ENCODE data around the gene PRR14L.
"Not testable (repeated sequence)": the region's sequence is repeated elsewhere in the genome, so short reads cannot be mapped to it uniquely, and the experiment has no call there.

PRR14L gene

GRCh38 chr22:31732089-31732829 lies 17.7 kb downstream of the PRR14L start:
- no peak for DNase-seq (ENCODE audit: low spot score)
- no peak overlapping the region for H3K27ac Mint-ChIP-seq
- no peaks in the 10 kb centered on the region for H3K27me3 Mint-ChIP-seq (ENCODE audit: low read depth)
- no peaks in the 10 kb centered on the region for H3K9me3 Mint-ChIP-seq
- no peak overlapping the region for H3K4me3 Mint-ChIP-seq
- H3K36me3 Mint-ChIP-seq (ENCODE audit: low read depth): peaks cover 20% of the 10 kb centered on the region
- peaks cover 6% of the 10 kb centered on the region for H3K4me1 Mint-ChIP-seq (ENCODE audit: low read depth)

DNA sequence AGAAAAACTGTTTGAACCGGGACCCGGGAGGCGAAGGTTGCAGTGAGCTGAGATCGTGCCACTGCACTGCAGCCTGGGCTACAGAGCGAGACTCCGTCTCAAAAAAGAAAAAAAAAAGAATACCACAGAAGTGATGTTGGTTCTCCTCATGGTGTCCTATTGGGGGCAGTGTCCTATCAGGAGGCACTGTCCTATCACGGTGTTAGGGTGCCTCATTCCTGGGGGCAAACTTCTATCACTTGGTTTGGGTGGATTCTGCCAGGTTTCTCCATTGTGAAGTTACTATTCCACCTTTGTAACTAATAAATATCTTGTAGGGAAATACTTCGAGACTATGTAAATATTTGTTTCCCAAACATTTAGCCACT lies 19.6 kb downstream of the PRR14L start:
- DNase-seq (ENCODE audit: low spot score): no peak
- no peaks in the 10 kb centered on the region for H3K27me3 Mint-ChIP-seq (ENCODE audit: low read depth)
- H3K27ac Mint-ChIP-seq: no peak overlapping the region
- peaks cover 6% of the 10 kb centered on the region for H3K4me1 Mint-ChIP-seq (ENCODE audit: low read depth)
- H3K4me3 Mint-ChIP-seq: no peak overlapping the region
- H3K36me3 Mint-ChIP-seq (ENCODE audit: low read depth): peaks cover 16% of the 10 kb centered on the region
- H3K9me3 Mint-ChIP-seq: no peaks in the 10 kb centered on the region

GRCh38 chr22:31728857-31729256 lies 21.1 kb downstream of the PRR14L start:
- Mint-ChIP-seq H3K27ac (no peak overlapping the region), H3K36me3 (ENCODE audit: low read depth) (peaks cover 15% of the 10 kb centered on the region), H3K27me3 (ENCODE audit: low read depth) (no peaks in the 10 kb centered on the region), H3K4me3 (no peak overlapping the region), H3K9me3 (no peaks in the 10 kb centered on the region), H3K4me1 (ENCODE audit: low read depth) (peaks cover 6% of the 10 kb centered on the region)
- no peak for DNase-seq (ENCODE audit: low spot score)

GRCh38 chr22:31726692-31727091 lies 23.2 kb downstream of the PRR14L start:
- no peak overlapping the region for H3K4me3 Mint-ChIP-seq
- H3K36me3 Mint-ChIP-seq (ENCODE audit: low read depth): peaks cover 19% of the 10 kb centered on the region
- no peaks in the 10 kb centered on the region for H3K9me3 Mint-ChIP-seq
- H3K4me1 Mint-ChIP-seq (ENCODE audit: low read depth): no peaks in the 10 kb centered on the region
- DNase-seq (ENCODE audit: low spot score): no peak
- no peak overlapping the region for H3K27ac Mint-ChIP-seq
- no peaks in the 10 kb centered on the region for H3K27me3 Mint-ChIP-seq (ENCODE audit: low read depth)

GRCh38 chr22:31723723-31724122 lies 26.2 kb downstream of the PRR14L start:
- no peak for DNase-seq (ENCODE audit: low spot score)
- H3K36me3 Mint-ChIP-seq (ENCODE audit: low read depth): peaks cover 30% of the 10 kb centered on the region
- H3K27ac Mint-ChIP-seq: no peak overlapping the region
- H3K9me3 Mint-ChIP-seq: no peaks in the 10 kb centered on the region
- H3K4me3 Mint-ChIP-seq: no peak overlapping the region
- H3K27me3 Mint-ChIP-seq (ENCODE audit: low read depth): no peaks in the 10 kb centered on the region
- H3K4me1 Mint-ChIP-seq (ENCODE audit: low read depth): no peaks in the 10 kb centered on the region

- Mint-ChIP-seq H3K36me3 (ENCODE audit: low read depth) (peaks cover 49% of the 10 kb centered on the region), H3K4me3 (no peak overlapping the region), H3K27me3 (ENCODE audit: low read depth) (no peaks in the 10 kb centered on the region), H3K4me1 (ENCODE audit: low read depth) (no peaks in the 10 kb centered on the region), H3K27ac (no peak overlapping the region), H3K9me3 (no peaks in the 10 kb centered on the region)
- no peak for DNase-seq (ENCODE audit: low spot score)
These were observed 30.0 kb downstream of the PRR14L start for GRCh38 chr22:31719850-31720471.

GRCh38 chr22:31715147-31715778 lies 34.7 kb downstream of the PRR14L start:
- Mint-ChIP-seq H3K36me3 (ENCODE audit: low read depth) (peaks cover 55% of the 10 kb centered on the region), H3K4me1 (ENCODE audit: low read depth) (no peaks in the 10 kb centered on the region), H3K27ac (no peak overlapping the region), H3K27me3 (ENCODE audit: low read depth) (no peaks in the 10 kb centered on the region), H3K4me3 (no peak overlapping the region), H3K9me3 (no peaks in the 10 kb centered on the region)
- no peak for DNase-seq (ENCODE audit: low spot score)

- H3K9me3 Mint-ChIP-seq; H3K27me3 Mint-ChIP-seq (ENCODE audit: low read depth); H3K4me3 Mint-ChIP-seq; H3K27ac Mint-ChIP-seq; H3K4me1 Mint-ChIP-seq (ENCODE audit: low read depth); DNase-seq (ENCODE audit: low spot score): not testable (repeated sequence)
- H3K36me3 Mint-ChIP-seq (ENCODE audit: low read depth): peaks cover 47% of the 10 kb centered on the region
These were observed 38.7 kb downstream of the PRR14L start for GRCh38 chr22:31711226-31711625.

DNA sequence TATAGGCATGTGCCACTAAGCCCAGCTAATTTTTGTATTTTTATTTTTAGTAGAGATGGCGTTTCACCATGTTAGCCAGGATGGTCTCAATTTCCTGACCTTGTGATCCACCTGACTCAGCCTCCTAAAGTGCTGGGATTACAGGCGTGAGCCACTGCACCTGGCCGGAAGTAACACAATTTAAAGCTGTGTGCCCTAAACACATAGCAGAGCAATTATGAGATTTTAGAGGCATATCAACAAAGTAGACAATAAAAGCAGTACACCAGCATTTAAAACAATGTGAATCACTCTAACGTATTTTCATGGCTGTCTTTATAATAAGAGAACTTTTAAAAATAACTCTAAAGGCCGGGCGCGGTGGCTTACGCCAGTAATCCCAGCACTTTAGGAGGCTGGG lies 42.4 kb downstream of the PRR14L start:
- Mint-ChIP-seq H3K27me3 (ENCODE audit: low read depth) (no peaks in the 10 kb centered on the region), H3K4me3 (no peak overlapping the region), H3K9me3 (no peaks in the 10 kb centered on the region), H3K4me1 (ENCODE audit: low read depth) (no peaks in the 10 kb centered on the region), H3K27ac (no peak overlapping the region), H3K36me3 (ENCODE audit: low read depth) (peaks cover 37% of the 10 kb centered on the region)
- no peak for DNase-seq (ENCODE audit: low spot score)

GRCh38 chr22:31695423-31695822 lies 54.5 kb downstream of the PRR14L start:
- no peak for DNase-seq (ENCODE audit: low spot score)
- Mint-ChIP-seq H3K27me3 (ENCODE audit: low read depth) (no peaks in the 10 kb centered on the region), H3K4me3 (no peak overlapping the region), H3K4me1 (ENCODE audit: low read depth) (peaks cover 27% of the 10 kb centered on the region), H3K36me3 (ENCODE audit: low read depth) (peaks cover 55% of the 10 kb centered on the region), H3K9me3 (no peaks in the 10 kb centered on the region), H3K27ac (peak overlapping the region; percentile 53)

- H3K9me3 Mint-ChIP-seq: not testable (repeated sequence)
These were observed 55.9 kb downstream of the PRR14L start for GRCh38 chr22:31694046-31694445.

DNA sequence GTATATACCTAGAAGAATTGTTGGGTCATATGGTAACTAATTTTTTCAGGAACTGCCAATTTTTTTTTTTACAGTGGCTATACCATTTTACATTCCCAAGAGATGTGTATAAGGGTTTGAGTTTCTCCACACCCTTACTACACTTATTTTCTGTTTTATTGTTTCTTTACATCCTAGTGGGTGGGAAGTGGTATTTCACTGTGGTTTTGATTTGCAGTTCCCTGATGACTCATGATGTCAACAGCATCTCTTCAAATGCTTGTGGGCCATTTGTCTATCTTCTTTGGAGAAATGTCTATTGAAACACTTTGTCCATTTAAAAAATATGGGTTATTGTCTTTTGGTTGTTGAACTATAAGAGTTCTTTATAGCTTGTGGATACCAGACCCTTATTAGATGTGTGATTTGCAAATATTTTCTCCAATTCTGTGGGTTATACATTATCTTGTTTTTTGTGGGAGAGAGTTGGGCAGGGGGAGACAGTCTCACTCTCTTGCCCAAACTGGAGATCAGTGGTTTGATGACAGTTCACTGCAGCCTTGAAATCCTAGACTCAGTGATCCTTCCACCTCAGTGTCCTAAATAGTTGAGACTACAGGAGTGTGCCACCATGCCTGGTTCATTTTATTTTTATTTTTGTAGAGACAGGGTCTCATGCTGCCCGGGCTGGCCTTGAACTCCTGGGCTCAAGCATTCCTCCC lies 57.6 kb downstream of the PRR14L start:
- DNase-seq (ENCODE audit: low spot score): peak; percentile 32
- Mint-ChIP-seq H3K4me3 (peak overlapping the region; percentile 70), H3K9me3 (no peaks in the 10 kb centered on the region), H3K27ac (peak overlapping the region; percentile 88), H3K36me3 (ENCODE audit: low read depth) (peaks cover 54% of the 10 kb centered on the region), H3K4me1 (ENCODE audit: low read depth) (peaks cover 30% of the 10 kb centered on the region), H3K27me3 (ENCODE audit: low read depth) (no peaks in the 10 kb centered on the region)

More at GRCh38 chr22:31694046-31694445, 55.9 kb downstream of the PRR14L start:
- H3K27ac Mint-ChIP-seq; DNase-seq (ENCODE audit: low spot score); H3K4me3 Mint-ChIP-seq; H3K27me3 Mint-ChIP-seq (ENCODE audit: low read depth): not testable (repeated sequence)
- H3K4me1 Mint-ChIP-seq (ENCODE audit: low read depth): peaks cover 30% of the 10 kb centered on the region
- H3K36me3 Mint-ChIP-seq (ENCODE audit: low read depth): peaks cover 50% of the 10 kb centered on the region

DNA sequence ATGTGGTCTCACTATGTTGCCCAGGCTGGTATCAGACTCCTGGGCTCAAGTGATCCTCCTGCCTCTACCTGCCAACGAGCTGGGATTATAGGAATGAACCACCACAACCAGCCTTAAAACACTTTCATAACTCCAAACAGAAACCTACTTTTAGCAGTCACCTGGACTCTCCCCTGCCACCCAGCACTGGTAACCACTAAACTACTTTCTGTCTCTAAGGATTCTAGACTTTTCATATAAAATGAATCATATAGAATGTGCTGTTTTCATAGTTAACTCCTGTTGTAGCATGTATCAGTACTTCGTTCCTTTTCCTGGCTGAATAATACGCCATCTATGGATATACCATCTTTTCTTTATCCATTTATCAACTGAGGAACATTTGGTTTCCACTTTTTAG lies 58.5 kb downstream of the PRR14L start:
- Mint-ChIP-seq H3K36me3 (ENCODE audit: low read depth) (peaks cover 50% of the 10 kb centered on the region), H3K27ac (peak overlapping the region; percentile 2), H3K4me1 (ENCODE audit: low read depth) (peaks cover 30% of the 10 kb centered on the region), H3K9me3 (no peaks in the 10 kb centered on the region), H3K4me3 (no peak overlapping the region), H3K27me3 (ENCODE audit: low read depth) (no peaks in the 10 kb centered on the region)
- no peak for DNase-seq (ENCODE audit: low spot score)
